ENCODE results near the gene SPNS3. TPM values are rescaled to one million over a fixed set of nuclear protein-coding genes. Genes with fewer than 3 reads are reported as not detected.

SPNS3 gene
- total RNA-seq, 1 donor from 2014 or later, result 0.24 TPM

DNA sequence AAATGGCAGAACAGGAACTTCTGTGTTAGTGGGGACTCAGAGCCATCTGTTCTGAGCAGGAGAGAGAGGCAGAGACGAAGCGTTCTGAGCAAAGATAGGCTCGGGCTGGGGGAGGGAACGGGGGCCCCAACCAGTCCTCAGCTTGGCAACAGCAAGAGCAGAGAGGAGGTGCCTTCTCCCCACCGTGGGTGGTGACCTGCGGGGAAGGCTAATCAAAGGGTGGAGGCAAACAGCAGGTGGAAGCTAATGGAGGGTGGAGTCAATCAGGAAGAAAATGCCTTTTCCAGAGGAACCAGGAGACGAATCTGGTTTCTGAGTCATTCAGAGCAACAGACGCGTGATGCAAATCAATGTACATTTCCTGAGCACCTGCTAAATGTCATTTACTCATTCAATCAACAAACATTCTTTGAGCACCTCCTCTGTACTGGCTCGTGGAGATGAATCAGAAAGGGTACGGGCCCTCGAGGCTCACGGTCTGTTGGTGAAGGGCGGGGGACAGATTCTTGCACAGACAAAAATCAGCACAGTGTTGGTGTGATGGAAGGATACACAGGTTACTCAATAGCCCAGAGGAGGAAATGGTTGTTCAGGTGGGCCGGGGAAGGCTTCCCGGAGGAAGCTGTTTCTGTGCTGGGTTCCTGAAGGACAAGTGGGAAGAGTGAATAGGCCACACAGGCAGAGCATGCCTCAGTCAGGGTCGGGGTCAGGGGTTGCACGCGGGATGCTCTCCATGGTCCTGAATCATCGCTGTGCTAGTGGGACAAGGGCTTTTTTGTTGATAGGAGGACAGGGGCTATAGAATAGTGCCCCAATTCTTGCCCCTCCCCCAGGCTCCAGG is 59.2 kb downstream of the SPNS3 start:
- Histone ChIP-seq H3K9me3 (no peaks in the 10 kb centered on the region), H3K36me3 (no peaks in the 10 kb centered on the region), H3K4me1 (peaks cover 18% of the 10 kb centered on the region), H3K27ac (no peak overlapping the region), H3K27me3 (ENCODE audit: low read depth) (peaks cover 2% of the 10 kb centered on the region), H3K4me3 (no peak overlapping the region)
- intact Hi-C loops (cut with DNase I), result no loop called here
- ATAC-seq (no peak), DNase-seq (no peak)
- no peak for TF ChIP-seq CTCF (IDR thresholded peaks at IDR 0.05)

- no peak for ATAC-seq
- H3K27ac ChIP-seq, result no peak overlapping the region
- no peak for TF ChIP-seq CTCF (IDR thresholded peaks at IDR 0.05)
Observed at GRCh38 chr17:4497101-4497824, 63.5 kb downstream of the SPNS3 start.

DNA sequence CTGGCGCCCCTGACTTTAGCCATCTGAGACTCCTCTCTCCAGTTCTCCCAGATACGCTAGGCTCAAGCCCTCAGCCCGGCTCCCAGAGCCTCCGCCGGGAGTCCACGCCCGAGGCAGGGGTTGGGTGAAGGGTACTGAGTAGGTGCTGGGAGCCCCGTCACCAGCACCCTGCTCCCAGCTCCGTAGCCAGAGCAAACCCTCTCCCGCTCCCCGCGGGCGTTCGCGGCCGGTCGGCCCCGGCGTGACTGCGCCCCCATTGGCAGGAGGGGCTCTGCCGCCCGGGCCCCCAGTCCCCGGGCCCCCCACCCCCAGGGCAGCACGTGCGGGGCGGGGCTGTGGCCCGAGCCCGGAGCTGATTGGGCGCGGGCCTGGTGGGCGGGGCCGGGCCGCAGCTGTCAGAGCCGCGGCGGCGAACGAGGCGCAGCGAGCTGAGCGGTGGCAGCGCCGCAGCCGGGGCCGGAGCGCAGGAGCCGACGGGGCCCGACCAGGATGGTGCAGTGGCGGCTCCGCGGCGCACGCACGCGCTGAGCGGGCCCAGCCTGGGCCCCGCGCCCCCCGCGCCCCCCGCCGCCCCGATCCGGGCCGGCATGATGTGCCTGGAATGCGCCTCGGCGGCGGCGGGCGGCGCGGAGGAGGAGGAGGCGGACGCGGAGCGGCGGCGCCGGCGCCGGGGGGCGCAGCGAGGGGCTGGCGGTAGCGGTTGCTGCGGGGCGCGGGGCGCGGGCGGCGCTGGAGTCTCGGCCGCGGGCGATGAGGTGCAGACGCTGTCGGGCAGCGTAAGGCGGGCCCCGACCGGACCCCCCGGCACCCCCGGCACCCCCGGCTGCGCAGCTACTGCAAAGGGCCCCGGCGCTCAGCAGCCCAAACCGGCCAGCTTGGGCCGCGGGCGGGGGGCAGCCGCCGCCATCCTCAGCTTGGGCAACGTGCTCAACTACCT is 65.0 kb downstream of the SPNS3 start, which contains the start of gene SPNS2:
Gene SPNS2 (plus strand): TSS at position 421 of the 937 bp plus-strand sequence. CDS start 167 bp downstream, at position 588.
- Histone ChIP-seq H3K27ac (peak within 1 kb of the TSS; percentile 68), H3K36me3 (no peaks in the 10 kb centered on the region), H3K4me1 (peaks cover 53% of the 10 kb centered on the region), H3K27me3 (ENCODE audit: low read depth) (peaks cover 23% of the 10 kb centered on the region), H3K4me3 (peak within 1 kb of the TSS; percentile 61), H3K9me3 (no peaks in the 10 kb centered on the region)
- DNase-seq (peak; percentile 77), ATAC-seq (peak; percentile 88 to 91)
- intact Hi-C loops (cut with DNase I), result no loop called here
- TF ChIP-seq CTCF (IDR thresholded peaks at IDR 0.05), result no peak

More at GRCh38 chr17:4497101-4497824, 63.5 kb downstream of the SPNS3 start:
- peaks cover 38% of the 10 kb centered on the region for H3K4me1 ChIP-seq
- intact Hi-C loops (cut with DNase I), result no loop called here
- H3K9me3 ChIP-seq, result no peaks in the 10 kb centered on the region
- peaks cover 19% of the 10 kb centered on the region for H3K27me3 ChIP-seq (ENCODE audit: low read depth)
- no peaks in the 10 kb centered on the region for H3K36me3 ChIP-seq
- no peak for DNase-seq
- H3K4me3 ChIP-seq, result no peak overlapping the region

- Histone ChIP-seq H3K9me3 (no peaks in the 10 kb centered on the region), H3K4me3 (peak overlapping the region; percentile 61), H3K36me3 (no peaks in the 10 kb centered on the region), H3K27ac (peak overlapping the region; percentile 68), H3K4me1 (peaks cover 62% of the 10 kb centered on the region), H3K27me3 (ENCODE audit: low read depth) (peaks cover 23% of the 10 kb centered on the region)
- DNase-seq, result no peak
- peak; percentile 31 to 55 for ATAC-seq
- intact Hi-C loops (cut with DNase I), result no loop called here
- no peak for TF ChIP-seq CTCF (IDR thresholded peaks at IDR 0.05)
Observed at GRCh38 chr17:4499431-4500190, 65.9 kb downstream of the SPNS3 start.

Data from lower lobe of right lung (tissue), 2 donors.